Activated naive CD4-positive, alpha-beta T cell treated with anti-CD3 and anti-CD28 coated beads, Interleukin-2, amount 50 U/mL, for 24 hours (primary cell): ENCODE measurements around the gene NUDT16L1.

Source experiments
- H3K27ac Mint-ChIP-seq: one replicate; pipeline ENCODE4 v1.8.0; 2021; ENCODE audit warnings: mild to moderate bottlenecking, mixed read lengths
- H3K27me3 Mint-ChIP-seq: one replicate; pipeline ENCODE4 v1.8.0; 2021; ENCODE audit warnings: mixed read lengths
- H3K36me3 Mint-ChIP-seq: one replicate; pipeline ENCODE4 v1.8.0; 2021; ENCODE audit warnings: mixed read lengths
- H3K4me1 Mint-ChIP-seq: one replicate; pipeline ENCODE4 v1.8.0; 2021; ENCODE audit warnings: mixed read lengths
- H3K4me3 Mint-ChIP-seq: one replicate; pipeline ENCODE4 v1.8.0; 2021; ENCODE audit warnings: mild to moderate bottlenecking, mixed read lengths
- H3K9me3 Mint-ChIP-seq: one replicate; pipeline ENCODE4 v1.8.0; 2021; ENCODE audit warnings: mixed read lengths

NUDT16L1 gene

GRCh38 chr16:4695473-4696171 is 2.3 kb downstream of the NUDT16L1 start:
- Mint-ChIP-seq H3K4me1 (peaks cover 17% of the 10 kb centered on the region), H3K27me3 (no peaks in the 10 kb centered on the region), H3K4me3 (peak overlapping the region; percentile 72), H3K9me3 (no peaks in the 10 kb centered on the region), H3K27ac (no peak overlapping the region), H3K36me3 (peaks cover 4% of the 10 kb centered on the region)

GRCh38 chr16:4696172-4696904 is 3.0 kb downstream of the NUDT16L1 start:
- Mint-ChIP-seq H3K4me3 (no peak overlapping the region), H3K9me3 (no peaks in the 10 kb centered on the region), H3K27ac (no peak overlapping the region), H3K36me3 (peaks cover 4% of the 10 kb centered on the region), H3K27me3 (no peaks in the 10 kb centered on the region), H3K4me1 (peaks cover 15% of the 10 kb centered on the region)

DNA sequence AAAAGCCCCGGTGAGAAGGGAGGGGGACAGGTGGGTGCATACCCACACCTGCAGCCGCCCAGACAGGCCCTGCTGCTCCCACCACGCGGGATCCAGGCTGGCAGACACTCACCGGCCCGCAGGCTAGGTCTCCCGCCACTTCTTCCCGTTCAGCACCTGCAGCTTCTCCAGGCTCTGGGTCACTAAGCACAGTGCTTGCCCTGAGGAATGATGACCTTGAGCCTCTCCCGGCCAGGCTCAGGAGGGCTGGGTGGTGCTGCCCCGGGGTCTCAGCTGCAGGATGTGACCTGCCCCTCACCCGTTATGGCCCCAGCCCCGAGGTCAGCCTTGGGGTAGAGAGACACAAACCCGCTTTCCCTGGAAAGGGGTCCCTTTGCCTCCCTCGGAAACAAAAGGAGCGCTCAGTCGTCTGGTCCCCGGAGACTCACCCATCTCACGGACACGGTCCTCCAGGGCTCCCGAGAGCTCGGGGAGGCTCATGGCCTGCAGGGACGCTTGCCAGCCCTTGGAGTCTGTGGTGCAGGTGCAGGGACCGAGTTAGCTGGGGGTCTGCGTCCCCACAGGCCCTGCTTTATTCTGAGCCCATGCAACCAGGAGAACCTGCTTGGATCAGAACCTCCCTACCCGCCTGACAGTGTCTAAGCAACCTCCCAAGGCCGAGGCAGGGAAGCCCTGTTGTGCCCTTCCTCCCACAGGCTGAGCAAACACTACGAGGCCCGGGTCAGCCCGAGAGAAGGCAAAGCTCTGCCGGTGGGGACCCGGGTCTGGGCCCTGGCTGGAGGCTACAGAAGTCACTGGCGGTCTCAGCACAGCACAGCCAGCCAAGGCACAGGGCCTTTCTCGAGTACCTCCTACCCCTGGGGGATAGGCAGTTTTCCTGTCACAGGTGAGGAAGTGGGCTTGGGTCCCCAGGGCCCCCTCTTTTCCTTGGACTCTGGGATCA is 3.8 kb downstream of the NUDT16L1 start:
- no peak overlapping the region for H3K27ac Mint-ChIP-seq
- peaks cover 14% of the 10 kb centered on the region for H3K4me1 Mint-ChIP-seq
- H3K9me3 Mint-ChIP-seq, result no peaks in the 10 kb centered on the region
- H3K27me3 Mint-ChIP-seq, result no peaks in the 10 kb centered on the region
- no peak overlapping the region for H3K4me3 Mint-ChIP-seq
- H3K36me3 Mint-ChIP-seq, result peaks cover 4% of the 10 kb centered on the region

- Mint-ChIP-seq H3K36me3 (peaks cover 4% of the 10 kb centered on the region), H3K27ac (no peak overlapping the region), H3K27me3 (no peaks in the 10 kb centered on the region)
Measured at GRCh38 chr16:4697848-4698291, 4.5 kb downstream of the NUDT16L1 start.

GRCh38 chr16:4698321-4699045 is 5.1 kb downstream of the NUDT16L1 start:
- Mint-ChIP-seq H3K27me3 (no peaks in the 10 kb centered on the region), H3K4me3 (no peak overlapping the region), H3K36me3 (peaks cover 4% of the 10 kb centered on the region), H3K9me3 (no peaks in the 10 kb centered on the region), H3K27ac (no peak overlapping the region), H3K4me1 (peaks cover 8% of the 10 kb centered on the region)

More at GRCh38 chr16:4697848-4698291, 4.5 kb downstream of the NUDT16L1 start:
- peaks cover 8% of the 10 kb centered on the region for H3K4me1 Mint-ChIP-seq
- no peaks in the 10 kb centered on the region for H3K9me3 Mint-ChIP-seq
- no peak overlapping the region for H3K4me3 Mint-ChIP-seq

DNA sequence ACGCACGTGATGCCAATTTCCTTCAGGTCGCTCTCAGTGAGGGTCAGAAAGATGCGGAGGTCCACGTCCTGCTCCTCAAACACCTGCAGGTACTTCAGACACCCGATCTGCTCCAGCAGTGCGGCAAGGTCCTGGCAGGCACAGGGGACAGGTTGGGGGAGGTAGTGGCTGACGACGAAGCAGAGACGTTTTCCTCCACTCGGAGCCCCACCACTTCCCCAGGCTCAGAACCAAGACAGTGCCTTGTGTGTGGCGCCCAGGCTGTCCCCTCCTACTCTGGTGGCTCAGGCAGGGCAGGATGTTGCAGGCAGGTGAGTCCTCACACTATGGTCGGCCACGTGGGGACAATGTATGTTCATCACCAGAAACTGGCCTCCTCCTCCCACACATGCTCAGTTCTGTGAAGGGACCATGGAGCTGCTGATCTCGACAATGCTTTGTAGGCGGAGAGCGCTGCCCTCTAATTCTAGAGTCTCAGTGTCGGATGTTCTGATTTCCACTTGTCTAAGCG is 5.7 kb downstream of the NUDT16L1 start:
- Mint-ChIP-seq H3K27me3 (no peaks in the 10 kb centered on the region), H3K9me3 (no peaks in the 10 kb centered on the region), H3K27ac (no peak overlapping the region), H3K36me3 (peaks cover 4% of the 10 kb centered on the region), H3K4me3 (no peak overlapping the region), H3K4me1 (peaks cover 8% of the 10 kb centered on the region)

DNA sequence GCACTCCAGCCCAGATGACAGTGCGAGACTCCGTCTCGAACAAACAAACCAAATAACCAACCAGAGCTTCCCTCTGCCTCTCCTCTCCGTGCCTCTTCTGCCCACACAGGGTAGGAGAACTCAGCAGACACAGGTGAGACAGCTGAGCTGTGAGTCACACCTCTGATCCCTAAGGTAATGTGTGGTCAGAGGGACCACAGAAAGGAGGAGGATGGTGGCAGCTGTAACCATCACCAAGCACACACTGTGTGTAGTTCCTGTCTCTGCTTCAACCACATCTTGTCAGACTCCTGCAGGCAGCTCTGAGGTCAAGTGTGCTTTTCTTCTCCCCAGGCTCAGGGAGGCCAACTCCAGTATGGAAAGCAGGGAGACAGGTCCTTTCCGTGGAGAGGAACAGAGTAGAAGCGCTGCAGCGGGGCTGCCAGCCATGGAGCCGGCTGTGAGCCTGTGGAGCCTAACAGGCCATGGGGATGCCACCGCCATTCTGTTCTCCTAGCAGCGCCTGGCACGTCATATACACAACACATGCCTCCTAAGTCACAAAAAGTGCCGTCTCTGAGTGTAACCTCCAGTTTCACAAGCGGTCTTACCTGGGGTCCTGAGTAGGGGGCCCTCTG is 7.1 kb downstream of the NUDT16L1 start:
- Mint-ChIP-seq H3K4me1 (peaks cover 2% of the 10 kb centered on the region), H3K27ac (no peak overlapping the region), H3K27me3 (no peaks in the 10 kb centered on the region), H3K9me3 (no peaks in the 10 kb centered on the region), H3K4me3 (no peak overlapping the region), H3K36me3 (peaks cover 4% of the 10 kb centered on the region)

DNA sequence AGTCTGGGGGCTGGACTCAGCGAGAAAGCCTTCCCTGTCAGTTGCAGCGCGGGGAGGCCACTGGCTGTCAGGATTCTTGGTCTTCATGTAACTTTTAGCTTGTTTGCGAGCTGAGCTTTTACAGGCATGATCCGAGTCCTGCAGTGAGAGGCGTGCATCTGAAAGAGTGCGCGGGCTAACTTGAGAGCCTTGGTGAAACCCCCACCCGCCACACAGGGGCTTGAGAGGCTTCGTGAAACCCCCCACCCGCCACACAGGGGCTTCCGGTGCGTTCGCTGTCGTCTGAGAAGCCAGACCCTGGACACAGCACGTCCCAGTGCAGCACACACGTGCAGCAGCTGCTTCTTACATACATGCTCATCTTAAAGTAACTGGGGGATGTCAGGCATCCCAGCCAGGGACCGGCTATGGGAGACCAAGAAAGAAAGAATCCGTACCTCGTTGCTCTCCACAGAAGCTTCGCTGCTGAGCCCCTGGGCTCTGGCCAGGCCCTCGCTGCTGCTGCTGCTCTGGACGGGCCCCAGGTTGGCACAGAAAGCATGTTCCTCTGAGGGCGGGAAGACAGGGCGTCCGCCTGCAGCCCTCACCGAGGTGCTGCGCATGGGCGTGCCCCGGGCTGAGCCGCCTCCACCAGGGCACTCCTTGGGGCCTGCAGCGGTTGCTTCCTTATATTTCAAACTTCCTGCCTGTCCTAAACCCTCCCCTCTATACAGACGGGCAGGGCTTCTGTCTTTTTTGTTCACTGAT is 7.8 kb downstream of the NUDT16L1 start:
- Mint-ChIP-seq H3K27ac (no peak overlapping the region), H3K4me1 (no peaks in the 10 kb centered on the region), H3K4me3 (no peak overlapping the region), H3K27me3 (no peaks in the 10 kb centered on the region), H3K9me3 (no peaks in the 10 kb centered on the region), H3K36me3 (peaks cover 4% of the 10 kb centered on the region)

GRCh38 chr16:4701791-4702465 is 8.6 kb downstream of the NUDT16L1 start:
- H3K36me3 Mint-ChIP-seq, result peaks cover 5% of the 10 kb centered on the region
- no peak overlapping the region for H3K4me3 Mint-ChIP-seq
- no peak overlapping the region for H3K27ac Mint-ChIP-seq
- no peaks in the 10 kb centered on the region for H3K4me1 Mint-ChIP-seq
- H3K27me3 Mint-ChIP-seq, result no peaks in the 10 kb centered on the region
- no peaks in the 10 kb centered on the region for H3K9me3 Mint-ChIP-seq

DNA sequence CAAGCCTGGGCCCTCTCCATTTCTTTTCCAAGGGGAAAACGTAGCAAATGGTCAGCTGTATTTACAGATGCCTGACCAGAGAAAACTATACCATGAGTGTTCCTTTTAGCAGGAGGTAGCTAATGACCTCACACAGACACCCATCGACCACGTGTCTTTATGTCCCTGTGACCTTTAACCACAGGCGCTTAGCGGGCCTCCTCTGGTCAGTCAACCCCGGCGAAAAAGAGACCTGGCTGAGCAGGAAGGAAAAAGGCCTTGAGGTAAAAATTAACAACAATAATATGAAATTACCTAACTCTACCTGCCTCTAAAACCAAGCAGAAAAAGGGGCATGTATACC is 9.1 kb downstream of the NUDT16L1 start:
- no peak overlapping the region for H3K27ac Mint-ChIP-seq
- H3K4me3 Mint-ChIP-seq, result no peak overlapping the region
- H3K9me3 Mint-ChIP-seq, result no peaks in the 10 kb centered on the region
- H3K36me3 Mint-ChIP-seq, result peaks cover 6% of the 10 kb centered on the region
- no peaks in the 10 kb centered on the region for H3K4me1 Mint-ChIP-seq
- H3K27me3 Mint-ChIP-seq, result no peaks in the 10 kb centered on the region

GRCh38 chr16:4703906-4704305 is 10.5 kb downstream of the NUDT16L1 start:
- H3K4me1 Mint-ChIP-seq, result no peaks in the 10 kb centered on the region
- no peaks in the 10 kb centered on the region for H3K27me3 Mint-ChIP-seq
- H3K9me3 Mint-ChIP-seq, result no peaks in the 10 kb centered on the region
- no peak overlapping the region for H3K4me3 Mint-ChIP-seq
- no peak overlapping the region for H3K27ac Mint-ChIP-seq
- H3K36me3 Mint-ChIP-seq, result peaks cover 6% of the 10 kb centered on the region

GRCh38 chr16:4704491-4704890 is 11.1 kb downstream of the NUDT16L1 start:
- Mint-ChIP-seq H3K4me1 (no peaks in the 10 kb centered on the region), H3K9me3 (no peaks in the 10 kb centered on the region), H3K27ac (no peak overlapping the region), H3K27me3 (no peaks in the 10 kb centered on the region), H3K4me3 (no peak overlapping the region), H3K36me3 (peaks cover 8% of the 10 kb centered on the region)

DNA sequence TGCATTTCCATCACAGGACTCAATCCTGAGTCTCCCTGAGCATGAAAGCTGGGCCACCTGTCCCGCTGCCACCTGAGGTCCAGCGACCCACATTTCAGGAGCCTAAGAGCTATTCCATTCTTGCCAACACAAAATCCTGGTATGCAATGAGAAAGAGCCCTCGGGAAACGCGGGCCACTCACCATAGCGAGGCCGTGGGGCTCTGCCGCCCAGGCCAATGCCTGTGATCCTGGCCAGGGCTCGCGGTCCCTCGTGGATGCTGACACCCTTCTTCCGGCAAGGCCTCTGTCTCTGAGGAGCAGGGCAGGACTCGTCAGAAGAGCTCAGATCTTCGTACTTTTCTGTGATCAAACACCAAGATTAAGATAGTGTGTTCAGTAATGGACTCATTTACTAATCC is 11.6 kb downstream of the NUDT16L1 start:
- H3K36me3 Mint-ChIP-seq, result peaks cover 8% of the 10 kb centered on the region
- no peak overlapping the region for H3K4me3 Mint-ChIP-seq
- H3K4me1 Mint-ChIP-seq, result no peaks in the 10 kb centered on the region
- H3K27ac Mint-ChIP-seq, result no peak overlapping the region
- no peaks in the 10 kb centered on the region for H3K27me3 Mint-ChIP-seq
- H3K9me3 Mint-ChIP-seq, result no peaks in the 10 kb centered on the region

GRCh38 chr16:4706871-4707270 is 13.5 kb downstream of the NUDT16L1 start:
- H3K9me3 Mint-ChIP-seq, result no peaks in the 10 kb centered on the region
- no peaks in the 10 kb centered on the region for H3K27me3 Mint-ChIP-seq
- no peak overlapping the region for H3K4me3 Mint-ChIP-seq
- H3K4me1 Mint-ChIP-seq, result no peaks in the 10 kb centered on the region
- peak overlapping the region; percentile 68 for H3K27ac Mint-ChIP-seq
- H3K36me3 Mint-ChIP-seq, result peaks cover 12% of the 10 kb centered on the region
